HUES48 (cell line): ENCODE data around the gene ORMDL3.

Source experiments
- H3K27ac ChIP-seq: one replicate; pipeline ENCODE4 v1.7.0; 2013; ENCODE audit warnings: low read depth, low read length, inconsistent platforms
- H3K27me3 ChIP-seq: 2 replicates; pipeline ENCODE4 v1.6.1; 2013; ENCODE audit warnings: mild to moderate bottlenecking, low read length; ENCODE audit not compliant: control insufficient read depth, insufficient read depth
- H3K36me3 ChIP-seq: 2 replicates; pipeline ENCODE4 v1.6.1; 2013; ENCODE audit warnings: low read length; ENCODE audit not compliant: control insufficient read depth, insufficient read depth
- H3K4me1 ChIP-seq: 2 replicates; pipeline ENCODE4 v1.6.1; 2013; ENCODE audit warnings: mild to moderate bottlenecking, low read length; ENCODE audit not compliant: control insufficient read depth, insufficient read depth
- H3K4me3 ChIP-seq: 2 replicates; pipeline ENCODE4 v1.5.1; 2013; ENCODE audit warnings: mild to moderate bottlenecking, low read depth, low read length
- H3K9ac ChIP-seq: 2 replicates; pipeline ENCODE4 v1.6.1; 2013; ENCODE audit warnings: mild to moderate bottlenecking, low read depth, low read length, moderate library complexity
- H3K9me3 ChIP-seq: 2 replicates; pipeline ENCODE4 v1.6.1; 2013; ENCODE audit warnings: low read length; ENCODE audit not compliant: control insufficient read depth, insufficient read depth

ORMDL3 gene

GRCh38 chr17:39965017-39965699, 37.8 kb upstream of the ORMDL3 start:
- Histone ChIP-seq H3K4me1 (no peaks in the 10 kb centered on the region), H3K4me3 (no peak overlapping the region), H3K36me3 (no peaks in the 10 kb centered on the region), H3K27ac (no peak overlapping the region), H3K27me3 (no peaks in the 10 kb centered on the region; the same call in 1 of the 2 replicates), H3K9me3 (no peaks in the 10 kb centered on the region), H3K9ac (no peak overlapping the region)

GRCh38 chr17:39963829-39964228, 36.4 kb upstream of the ORMDL3 start:
- no peak overlapping the region for H3K4me3 ChIP-seq
- H3K9me3 ChIP-seq: no peaks in the 10 kb centered on the region
- no peaks in the 10 kb centered on the region for H3K36me3 ChIP-seq
- H3K27me3 ChIP-seq: no peaks in the 10 kb centered on the region
- no peaks in the 10 kb centered on the region; the same call in 1 of the 2 replicates for H3K4me1 ChIP-seq
- no peak overlapping the region for H3K27ac ChIP-seq
- H3K9ac ChIP-seq: no peak overlapping the region

DNA sequence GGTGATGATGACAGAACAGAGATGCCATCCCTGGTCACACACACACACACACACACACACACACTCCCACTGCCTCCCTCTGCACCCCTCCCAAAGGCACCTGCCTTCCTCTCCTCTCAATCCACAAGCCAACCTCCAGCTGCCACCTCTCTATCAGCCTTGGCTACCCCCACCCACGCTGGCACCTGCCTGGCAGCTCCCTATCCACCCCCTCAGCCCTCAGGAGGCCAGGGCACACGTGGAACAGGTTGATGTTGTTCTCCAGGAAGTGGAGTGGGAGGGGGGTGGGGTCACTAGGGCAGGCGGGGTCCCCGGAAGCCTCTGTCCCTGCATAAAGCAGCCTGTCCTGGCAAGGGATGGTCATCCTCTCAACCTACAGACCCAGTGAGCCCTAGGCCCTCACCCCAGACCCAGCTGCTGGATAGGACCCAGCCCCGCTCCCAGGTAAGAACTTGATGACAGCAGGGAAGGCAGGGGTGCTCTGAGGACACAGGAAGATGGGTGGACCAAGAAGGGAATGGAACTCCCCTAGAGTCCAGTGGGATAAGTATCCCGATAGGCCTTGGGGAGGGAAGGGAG, 35.3 kb upstream of the ORMDL3 start, which contains the start of gene GSDMA:
GSDMA (plus strand) TSS at position 363 of the 579 bp plus-strand sequence. CDS start 2,684 bp downstream, outside the sequence.
- Histone ChIP-seq H3K9ac (no peak within 1 kb of the TSS), H3K27ac (no peak within 1 kb of the TSS), H3K9me3 (no peaks in the 10 kb centered on the region), H3K4me3 (no peak within 1 kb of the TSS), H3K27me3 (no peaks in the 10 kb centered on the region), H3K36me3 (no peaks in the 10 kb centered on the region), H3K4me1 (no peaks in the 10 kb centered on the region; the same call in 1 of the 2 replicates)

- Histone ChIP-seq H3K4me3 (no peak overlapping the region), H3K4me1 (no peaks in the 10 kb centered on the region; the same call in 1 of the 2 replicates), H3K27me3 (no peaks in the 10 kb centered on the region), H3K36me3 (no peaks in the 10 kb centered on the region), H3K27ac (no peak overlapping the region), H3K9ac (no peak overlapping the region), H3K9me3 (no peaks in the 10 kb centered on the region)
Measured at GRCh38 chr17:39960524-39961041, 33.2 kb upstream of the ORMDL3 start.

- Histone ChIP-seq H3K4me3 (no peak overlapping the region), H3K4me1 (peaks cover 8% of the 10 kb centered on the region; the same call in 1 of the 2 replicates), H3K36me3 (no peaks in the 10 kb centered on the region), H3K9ac (no peak overlapping the region), H3K9me3 (no peaks in the 10 kb centered on the region), H3K27me3 (peaks cover 8% of the 10 kb centered on the region), H3K27ac (no peak overlapping the region)
Measured at GRCh38 chr17:39955726-39956225, 28.4 kb upstream of the ORMDL3 start.

DNA sequence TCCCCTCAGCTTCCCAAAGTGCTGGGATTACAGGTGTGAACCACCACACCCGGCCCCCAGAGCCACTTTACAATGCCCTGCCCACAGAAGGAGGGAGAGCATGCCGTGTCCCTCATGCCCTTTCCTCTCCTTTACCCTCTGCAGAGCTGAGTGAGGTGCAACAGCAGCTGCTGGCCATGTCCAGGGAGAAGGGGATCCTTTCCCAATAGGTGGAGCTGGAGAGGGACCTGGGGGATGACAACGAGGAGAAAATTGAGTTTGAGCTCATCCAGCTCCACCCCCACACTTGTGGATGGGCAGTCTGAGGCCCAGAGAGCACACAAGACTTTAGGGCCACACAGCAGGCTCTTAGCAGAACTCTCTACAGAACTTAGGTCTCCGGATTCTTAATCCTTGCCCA, 27.5 kb upstream of the ORMDL3 start:
- Histone ChIP-seq H3K4me3 (no peak overlapping the region), H3K9me3 (no peaks in the 10 kb centered on the region), H3K4me1 (peaks cover 8% of the 10 kb centered on the region; the same call in 1 of the 2 replicates), H3K27me3 (peaks cover 8% of the 10 kb centered on the region), H3K9ac (no peak overlapping the region), H3K36me3 (no peaks in the 10 kb centered on the region), H3K27ac (no peak overlapping the region)

DNA sequence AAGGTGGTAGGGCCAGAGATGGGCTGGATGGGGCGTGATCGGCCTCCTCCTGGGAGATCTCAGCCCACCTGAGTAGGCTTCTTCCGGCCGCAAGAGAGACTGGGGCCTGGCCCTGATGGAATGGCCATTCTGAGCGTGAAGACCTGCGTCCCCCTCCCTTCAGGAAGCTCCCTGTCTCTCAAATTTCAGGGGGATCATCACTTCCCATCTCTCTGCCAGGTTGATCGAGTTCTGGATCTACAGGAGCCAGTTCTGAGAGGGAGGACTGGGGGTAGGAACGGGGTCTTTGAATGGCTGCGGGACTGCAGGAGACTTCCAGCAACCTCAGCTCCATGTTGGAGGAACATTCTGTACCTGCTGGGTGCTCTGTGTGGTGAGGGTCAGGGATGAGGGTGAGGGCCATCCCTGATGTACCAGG, 26.1 kb upstream of the ORMDL3 start:
- H3K9ac ChIP-seq: peak overlapping the region; percentile 84
- H3K27me3 ChIP-seq: peaks cover 8% of the 10 kb centered on the region
- peak overlapping the region; percentile 95 for H3K27ac ChIP-seq
- H3K9me3 ChIP-seq: no peaks in the 10 kb centered on the region
- peak overlapping the region; percentile 86 for H3K4me3 ChIP-seq
- H3K4me1 ChIP-seq: peaks cover 8% of the 10 kb centered on the region; the same call in 1 of the 2 replicates
- H3K36me3 ChIP-seq: no peaks in the 10 kb centered on the region

GRCh38 chr17:39952680-39953470, 25.5 kb upstream of the ORMDL3 start:
- no peaks in the 10 kb centered on the region for H3K36me3 ChIP-seq
- peaks cover 8% of the 10 kb centered on the region; the same call in 1 of the 2 replicates for H3K4me1 ChIP-seq
- peak overlapping the region; percentile 84; the same call in 1 of the 2 replicates for H3K9ac ChIP-seq

GRCh38 chr17:39951924-39952679, 24.7 kb upstream of the ORMDL3 start:
- Histone ChIP-seq H3K4me1 (peaks cover 8% of the 10 kb centered on the region; the same call in 1 of the 2 replicates), H3K36me3 (no peaks in the 10 kb centered on the region), H3K27ac (peak overlapping the region; percentile 42), H3K9me3 (no peaks in the 10 kb centered on the region), H3K4me3 (peak overlapping the region; percentile 62), H3K9ac (no peak overlapping the region), H3K27me3 (peaks cover 8% of the 10 kb centered on the region)

More at GRCh38 chr17:39952680-39953470, 25.5 kb upstream of the ORMDL3 start:
- Histone ChIP-seq H3K27me3 (peaks cover 8% of the 10 kb centered on the region), H3K9me3 (no peaks in the 10 kb centered on the region), H3K4me3 (peak overlapping the region; percentile 86), H3K27ac (peak overlapping the region; percentile 95)

- Histone ChIP-seq H3K36me3 (no peaks in the 10 kb centered on the region), H3K27me3 (peaks cover 8% of the 10 kb centered on the region), H3K9me3 (no peaks in the 10 kb centered on the region), H3K4me1 (peaks cover 8% of the 10 kb centered on the region; the same call in 1 of the 2 replicates), H3K27ac (no peak overlapping the region), H3K4me3 (no peak overlapping the region), H3K9ac (no peak overlapping the region)
Measured at GRCh38 chr17:39950871-39951348, 23.5 kb upstream of the ORMDL3 start.
